ENCODE results near the gene SNX9. TPM values are rescaled to one million over a fixed set of nuclear protein-coding genes. Genes with fewer than 3 reads are reported as not detected.

The SNX9 gene
- polyA plus RNA-seq, 1 donor (not counting 4 experiments of a cell fraction or from before 2014, with no cell fraction given), result 37.8 TPM

GRCh38 chr6:157848693-157849092 is 25.6 kb downstream of the SNX9 start:
- Histone ChIP-seq H3K27me3 (ENCODE audit: control insufficient read depth, extremely low read depth, insufficient read depth, low read length) (no peaks in the 10 kb centered on the region), H3K4me2 (ENCODE audit: control insufficient read depth, extremely low read depth, insufficient read depth, low read depth, low read length) (peak overlapping the region; percentile 27), H3K4me1 (ENCODE audit: control insufficient read depth, extremely low read depth, insufficient read depth, low read length) (peaks cover 23% of the 10 kb centered on the region), H3K36me3 (ENCODE audit: control insufficient read depth in 2 of 2, extremely low read depth in 1 of 2, insufficient read depth in 2 of 2, low read length in 2 of 2) (no peaks in the 10 kb centered on the region), H3K9ac (ENCODE audit: control insufficient read depth, extremely low read depth, insufficient read depth, low read length) (no peak overlapping the region), H2AFZ (ENCODE audit: control insufficient read depth, low read length) (no peak overlapping the region), H3K9me1 (ENCODE audit: control insufficient read depth, extremely low read depth, insufficient read depth, low read length) (peaks cover 5% of the 10 kb centered on the region), H3K4me3 (ENCODE audit: control insufficient read depth in 2 of 3, extremely low read depth in 1 of 3, insufficient read depth in 2 of 3, low read depth in 1 of 3, low read length in 3 of 3) (no peak overlapping the region), H3K79me2 (ENCODE audit: control insufficient read depth, insufficient read depth, low read length) (peaks cover 98% of the 10 kb centered on the region), H3K27ac (ENCODE audit: control insufficient read depth, insufficient read depth, low read length) (no peak overlapping the region), H4K20me1 (ENCODE audit: control insufficient read depth, extremely low read depth, insufficient read depth, low read length) (peaks cover 4% of the 10 kb centered on the region), H3K9me3 (ENCODE audit: control insufficient read depth, low read depth, low read length) (peaks cover 3% of the 10 kb centered on the region)
- no peak for DNase-seq (ENCODE audit: low read depth, low spot score)
- TF ChIP-seq EZH2 (IDR thresholded peaks at IDR 0.05; ENCODE audit: low read length), result no peak
- TF ChIP-seq, protein P1, sequence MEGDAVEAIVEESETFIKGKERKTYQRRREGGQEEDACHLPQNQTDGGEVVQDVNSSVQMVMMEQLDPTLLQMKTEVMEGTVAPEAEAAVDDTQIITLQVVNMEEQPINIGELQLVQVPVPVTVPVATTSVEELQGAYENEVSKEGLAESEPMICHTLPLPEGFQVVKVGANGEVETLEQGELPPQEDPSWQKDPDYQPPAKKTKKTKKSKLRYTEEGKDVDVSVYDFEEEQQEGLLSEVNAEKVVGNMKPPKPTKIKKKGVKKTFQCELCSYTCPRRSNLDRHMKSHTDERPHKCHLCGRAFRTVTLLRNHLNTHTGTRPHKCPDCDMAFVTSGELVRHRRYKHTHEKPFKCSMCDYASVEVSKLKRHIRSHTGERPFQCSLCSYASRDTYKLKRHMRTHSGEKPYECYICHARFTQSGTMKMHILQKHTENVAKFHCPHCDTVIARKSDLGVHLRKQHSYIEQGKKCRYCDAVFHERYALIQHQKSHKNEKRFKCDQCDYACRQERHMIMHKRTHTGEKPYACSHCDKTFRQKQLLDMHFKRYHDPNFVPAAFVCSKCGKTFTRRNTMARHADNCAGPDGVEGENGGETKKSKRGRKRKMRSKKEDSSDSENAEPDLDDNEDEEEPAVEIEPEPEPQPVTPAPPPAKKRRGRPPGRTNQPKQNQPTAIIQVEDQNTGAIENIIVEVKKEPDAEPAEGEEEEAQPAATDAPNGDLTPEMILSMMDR (optimal IDR thresholded peaks at IDR 0.05 in 1 of 3, IDR thresholded peaks at IDR 0.05 in 1 of 3, conservative IDR thresholded peaks at IDR 0.05 in 1 of 3; ENCODE audit: extremely low read depth in 1 of 3, insufficient read depth in 2 of 3, low read length in 3 of 3), result no peak
- FAIRE-seq, result no peak
- dilution Hi-C loops (cut with MboI; ENCODE audit: extremely low pct_ligation_motif_present, low sequenced_read_pairs), result no loop called here

DNA sequence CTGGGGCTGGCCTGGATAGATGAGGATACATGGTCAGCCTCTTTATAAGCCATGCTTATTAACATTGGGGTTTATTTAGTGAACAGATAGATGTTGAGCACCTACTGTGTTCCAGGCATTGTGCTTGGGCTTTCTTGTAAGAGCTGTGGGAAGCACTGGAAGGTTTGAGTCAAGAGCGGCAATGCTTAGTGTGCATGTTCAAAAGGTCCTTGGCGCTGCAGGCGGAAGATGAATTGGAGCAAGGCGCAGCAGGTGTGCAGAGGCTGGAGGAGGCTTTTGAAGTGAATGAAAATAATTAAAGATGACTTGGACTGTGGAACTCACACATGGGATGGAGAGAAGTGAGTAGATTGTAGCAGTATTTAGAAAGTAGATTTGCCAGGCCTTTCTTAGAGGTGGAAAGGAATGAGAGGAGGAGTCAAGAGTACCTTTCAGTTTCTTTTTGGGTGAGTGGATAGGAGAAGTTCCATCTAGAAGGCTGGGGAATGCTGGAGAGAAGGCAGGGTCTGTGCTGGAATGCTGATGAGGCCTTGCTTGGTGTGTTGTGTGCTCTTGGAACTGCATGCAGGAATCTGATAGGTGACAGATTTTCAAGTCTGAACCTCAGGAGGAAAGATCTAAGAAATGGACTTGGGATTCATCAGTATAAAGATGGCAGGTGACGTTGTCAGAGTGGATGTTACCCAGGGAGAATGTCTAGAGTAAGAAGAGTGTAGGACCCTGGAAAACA is 26.4 kb downstream of the SNX9 start:
- H3K79me2 ChIP-seq (ENCODE audit: control insufficient read depth, insufficient read depth, low read length), result peaks cover 99% of the 10 kb centered on the region
- no peaks in the 10 kb centered on the region for H3K27me3 ChIP-seq (ENCODE audit: control insufficient read depth, extremely low read depth, insufficient read depth, low read length)
- H3K4me2 ChIP-seq (ENCODE audit: control insufficient read depth, extremely low read depth, insufficient read depth, low read depth, low read length), result no peak overlapping the region
- dilution Hi-C loops (cut with MboI; ENCODE audit: extremely low pct_ligation_motif_present, low sequenced_read_pairs), result no loop called here
- H3K9me3 ChIP-seq (ENCODE audit: control insufficient read depth, low read depth, low read length), result peaks cover 3% of the 10 kb centered on the region
- peaks cover 4% of the 10 kb centered on the region for H4K20me1 ChIP-seq (ENCODE audit: control insufficient read depth, extremely low read depth, insufficient read depth, low read length)
- no peak overlapping the region for H2AFZ ChIP-seq (ENCODE audit: control insufficient read depth, low read length)
- no peak for FAIRE-seq
- H3K9ac ChIP-seq (ENCODE audit: control insufficient read depth, extremely low read depth, insufficient read depth, low read length), result no peak overlapping the region
- H3K9me1 ChIP-seq (ENCODE audit: control insufficient read depth, extremely low read depth, insufficient read depth, low read length), result peaks cover 5% of the 10 kb centered on the region
- TF ChIP-seq, protein P1 (optimal IDR thresholded peaks at IDR 0.05 in 1 of 3, IDR thresholded peaks at IDR 0.05 in 1 of 3, conservative IDR thresholded peaks at IDR 0.05 in 1 of 3; ENCODE audit: extremely low read depth in 1 of 3, insufficient read depth in 2 of 3, low read length in 3 of 3), result no peak
- TF ChIP-seq EZH2 (IDR thresholded peaks at IDR 0.05; ENCODE audit: low read length), result no peak
- no peak overlapping the region for H3K4me3 ChIP-seq (ENCODE audit: control insufficient read depth in 2 of 3, extremely low read depth in 1 of 3, insufficient read depth in 2 of 3, low read depth in 1 of 3, low read length in 3 of 3)
- H3K4me1 ChIP-seq (ENCODE audit: control insufficient read depth, extremely low read depth, insufficient read depth, low read length), result peaks cover 16% of the 10 kb centered on the region
- no peak for DNase-seq (ENCODE audit: low read depth, low spot score)
- no peaks in the 10 kb centered on the region for H3K36me3 ChIP-seq (ENCODE audit: control insufficient read depth in 2 of 2, extremely low read depth in 1 of 2, insufficient read depth in 2 of 2, low read length in 2 of 2)
- no peak overlapping the region for H3K27ac ChIP-seq (ENCODE audit: control insufficient read depth, insufficient read depth, low read length)
